Forelimb muscle (tissue), 1 donor: ENCODE data around the gene ACAD10. TPM values are rescaled to one million over a fixed set of nuclear protein-coding genes. Genes with fewer than 3 reads are reported as not detected.
"Not testable (repeated sequence)": the region's sequence is repeated elsewhere in the genome, so short reads cannot be mapped to it uniquely, and the experiment has no call there.

ENCODE experiments used
- DNase-seq: peaks from one replicate; pipeline ENCODE4 v3.0.0-alpha.2; 2013; ENCODE audit warnings: low read depth
- polyA plus RNA-seq: library from polyadenylated mRNA; unstranded; fragments of 120-200 nt; gene quantifications from one replicate; pipeline ENCODE4 v1.2.1, GENCODE V29; 2013; ENCODE audit not compliant: insufficient read length

The ACAD10 gene
- 17.7 TPM for polyA plus RNA-seq

- peak; percentile 87 for DNase-seq
These were observed at the start of gene ACAD10, which contains the start of gene BRAP for GRCh38 chr12:111685811-111686573. Gene ACAD10, plus strand, starts transcription at chr12:111686053. Its CDS starts 6,657 bp downstream, at chr12:111692710. Gene BRAP, minus strand, starts transcription at chr12:111685956. Its CDS starts 164 bp downstream, at chr12:111685792.

- peak; percentile 68 for DNase-seq
These were observed 49.5 kb upstream of the ACAD10 start for GRCh38 chr12:111636209-111636945.

DNA sequence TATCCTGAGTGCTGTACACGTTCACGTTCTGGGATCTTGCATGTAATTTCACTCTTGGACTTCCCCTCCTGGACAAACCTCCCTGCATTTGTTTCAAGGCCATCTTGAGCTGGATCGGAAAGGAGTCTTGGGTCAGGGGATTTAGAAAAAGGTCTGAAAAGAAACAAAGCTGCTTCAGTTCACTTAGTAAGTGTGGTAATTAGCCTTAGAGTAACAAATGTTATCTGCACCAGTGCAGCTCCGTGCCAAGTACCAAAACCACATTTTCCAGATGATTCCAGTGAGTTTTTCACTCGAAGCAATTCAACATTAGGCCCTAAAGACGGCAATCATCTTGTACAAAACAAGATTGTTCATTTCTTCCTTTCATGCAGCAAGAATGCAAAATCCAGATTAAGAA is 47.3 kb upstream of the ACAD10 start:
- DNase-seq, result no peak

- DNase-seq, result no peak
These were observed 45.3 kb upstream of the ACAD10 start for GRCh38 chr12:111640506-111640905.

DNA sequence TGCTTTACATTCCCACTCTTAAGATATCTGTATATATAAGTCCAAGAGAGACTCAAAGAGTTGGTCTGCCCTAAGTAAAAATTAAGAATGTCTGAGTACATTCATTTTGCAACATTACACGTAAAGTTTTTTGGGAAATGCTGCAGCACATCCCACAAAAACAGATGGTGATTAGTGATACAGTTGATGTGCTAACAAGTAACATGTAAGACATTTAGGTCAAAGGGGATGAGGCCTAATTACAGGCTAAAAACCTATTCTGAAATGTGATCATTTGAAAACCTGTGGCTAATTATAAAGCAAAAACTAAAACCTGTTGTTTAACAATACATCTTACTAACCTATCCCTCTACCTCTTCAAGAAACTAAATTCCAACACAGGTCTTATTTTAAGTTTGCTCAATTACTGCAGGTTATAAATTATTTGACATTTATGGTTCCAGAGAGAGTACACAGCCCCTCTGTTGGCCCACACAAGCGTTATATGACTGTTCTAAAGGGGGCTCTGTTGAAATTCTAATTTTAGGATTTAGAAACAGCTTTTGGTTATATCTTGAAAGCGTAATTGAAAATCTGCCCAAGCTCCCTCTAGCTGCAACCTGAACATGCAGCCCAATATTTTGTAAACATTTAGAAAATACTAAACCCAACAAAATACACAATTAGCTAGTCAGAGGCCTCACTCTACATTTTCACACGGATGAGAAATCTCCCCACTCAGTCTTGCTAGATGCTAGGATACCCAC is 43.0 kb upstream of the ACAD10 start:
- DNase-seq, result no peak

GRCh38 chr12:111643427-111643826 is 42.4 kb upstream of the ACAD10 start:
- no peak for DNase-seq

GRCh38 chr12:111645433-111645832 is 40.4 kb upstream of the ACAD10 start:
- DNase-seq, result no peak

DNA sequence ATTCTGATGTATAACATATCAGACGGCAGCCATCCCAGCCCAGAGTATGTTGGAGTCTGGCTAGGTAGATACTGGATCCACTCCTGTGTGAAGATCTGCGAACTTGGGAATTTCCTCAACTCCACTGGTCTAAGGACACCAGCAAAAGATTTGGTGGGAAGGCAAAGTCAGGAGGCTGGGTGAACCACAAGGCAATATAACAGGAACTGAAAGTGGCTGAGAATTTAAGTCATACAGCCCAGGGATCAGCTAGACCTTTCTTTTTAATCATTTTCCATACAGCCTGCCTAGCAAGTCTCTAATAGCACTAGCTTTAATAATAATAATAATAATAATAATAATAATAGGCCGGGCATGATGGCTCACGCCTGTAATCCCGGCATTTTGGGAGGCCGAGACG is 34.9 kb upstream of the ACAD10 start:
- DNase-seq, result no peak

DNA sequence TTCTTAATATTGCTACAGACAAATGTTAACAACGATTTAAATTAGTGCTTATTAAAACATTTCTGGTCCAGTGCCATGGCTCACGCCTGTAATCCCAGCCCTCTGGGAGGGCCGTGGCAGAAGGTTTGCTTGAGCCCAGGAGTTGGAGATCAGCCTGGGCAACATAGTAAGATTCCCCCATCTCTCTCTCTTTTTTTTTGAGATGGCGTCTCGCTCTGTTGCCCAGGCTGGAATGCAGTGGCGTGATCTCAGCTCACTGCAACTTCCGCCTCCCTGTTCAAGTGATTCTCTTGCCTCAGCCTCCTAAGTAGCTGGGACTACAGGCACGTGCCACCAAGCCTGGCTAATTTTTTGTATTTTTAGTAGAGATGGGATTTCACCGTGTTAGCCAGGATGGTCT is 33.3 kb upstream of the ACAD10 start:
- not testable (repeated sequence) for DNase-seq

DNA sequence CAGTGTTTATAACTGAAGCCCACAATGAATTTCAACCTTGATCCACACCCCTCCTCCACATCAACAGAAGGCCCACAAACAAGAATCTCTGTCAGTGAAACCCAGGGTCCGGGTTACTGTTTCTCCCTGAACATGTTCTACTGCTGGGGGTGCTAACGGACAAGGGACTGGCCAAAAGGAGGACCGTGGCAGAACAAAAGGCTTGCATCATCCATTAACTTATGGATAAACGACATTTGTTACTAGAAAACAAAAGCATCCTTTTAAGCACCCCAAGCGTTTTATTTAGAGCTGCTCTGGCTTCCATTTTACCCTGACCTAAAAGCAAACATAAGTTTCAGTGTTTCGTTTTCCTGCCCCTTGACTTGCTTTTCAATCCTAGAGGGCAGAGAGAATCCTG is 32.3 kb upstream of the ACAD10 start:
- no peak for DNase-seq

GRCh38 chr12:111655356-111655755 is 30.5 kb upstream of the ACAD10 start:
- DNase-seq, result no peak

DNA sequence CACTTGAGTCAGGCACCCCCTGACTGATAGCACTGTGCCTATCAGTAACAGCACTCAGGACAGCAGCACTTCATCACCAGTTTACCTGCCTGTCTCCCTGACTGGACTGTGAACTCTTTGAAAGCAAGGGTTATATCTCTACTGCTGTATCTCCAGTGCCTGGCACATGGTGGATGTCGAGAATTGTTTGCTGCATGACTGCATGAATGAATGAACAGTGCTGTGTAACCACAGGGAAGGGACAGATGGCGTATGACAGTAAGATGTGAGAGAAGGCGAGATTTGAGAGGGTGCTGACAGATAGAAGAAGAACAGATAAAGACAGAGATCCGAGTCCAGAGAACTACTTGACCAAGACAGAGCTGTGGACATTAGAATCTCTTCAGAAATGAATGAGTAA is 29.8 kb upstream of the ACAD10 start:
- no peak for DNase-seq

DNA sequence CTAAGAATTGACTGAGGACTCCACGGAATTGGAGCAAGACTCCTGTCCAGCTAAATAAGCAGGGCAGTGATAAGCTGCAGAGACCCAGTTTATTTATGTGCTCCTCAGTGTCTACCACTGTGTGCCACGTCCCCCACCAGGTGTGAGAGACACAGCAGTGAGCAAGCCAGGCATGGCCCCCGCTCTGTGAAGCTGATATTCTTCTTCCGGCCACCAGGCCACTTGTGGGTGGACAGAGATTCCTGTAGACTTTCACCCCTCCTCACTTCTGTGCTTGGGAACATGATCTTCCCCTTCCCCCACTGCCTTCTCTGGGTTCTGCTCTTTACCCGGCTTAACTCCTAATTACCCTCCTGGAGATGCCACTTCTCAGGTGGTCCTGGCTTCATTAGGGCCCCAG is 21.4 kb upstream of the ACAD10 start:
- no peak for DNase-seq

DNA sequence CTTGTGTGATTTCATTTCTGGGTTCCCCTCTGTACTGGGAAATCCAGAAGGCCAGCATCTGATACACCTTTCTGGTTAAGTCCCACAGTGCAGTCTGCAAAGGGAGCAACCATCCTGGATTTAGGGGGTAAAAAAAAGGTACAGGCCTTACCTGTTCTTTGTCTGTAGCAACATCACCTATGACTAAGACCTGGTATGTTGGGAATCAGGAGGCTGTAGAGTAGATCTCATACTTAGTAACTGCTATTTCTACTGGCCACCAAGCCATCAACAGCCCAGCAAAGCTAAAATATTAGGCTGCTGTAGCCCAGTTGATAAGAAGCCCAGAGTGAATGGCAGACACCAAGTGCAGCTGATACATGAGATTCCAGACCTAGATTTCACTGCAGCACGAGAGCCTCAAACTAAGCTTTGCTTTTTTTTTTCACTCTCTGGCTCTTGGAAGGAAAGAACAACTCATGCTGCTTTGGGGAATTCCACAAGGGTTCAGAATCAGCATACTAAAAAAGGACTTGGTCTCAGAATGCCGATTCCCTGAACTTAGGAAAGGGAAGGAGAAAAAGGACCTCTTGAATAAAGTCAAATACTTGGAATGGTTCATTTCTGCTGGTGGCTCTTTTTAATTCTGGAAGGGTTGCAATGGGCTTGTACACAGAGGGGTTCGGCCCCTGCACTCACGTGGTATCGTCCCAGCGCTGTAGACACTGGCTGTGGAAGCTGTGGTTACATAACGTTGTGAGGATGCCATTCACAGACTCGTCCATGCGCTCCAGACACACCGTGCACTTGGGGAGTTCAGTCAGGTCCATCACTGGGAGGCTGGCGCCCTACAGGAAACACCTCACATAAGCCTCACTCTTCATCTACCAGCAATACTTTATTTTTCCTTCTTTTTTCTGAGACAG is 20.6 kb upstream of the ACAD10 start:
- no peak for DNase-seq

GRCh38 chr12:111672822-111673381 is 13.0 kb upstream of the ACAD10 start:
- DNase-seq, result no peak

- no peak for DNase-seq
These were observed 12.3 kb upstream of the ACAD10 start for GRCh38 chr12:111673503-111673902.

GRCh38 chr12:111677186-111677585 is 8.7 kb upstream of the ACAD10 start:
- no peak for DNase-seq

GRCh38 chr12:111684485-111685198 is 1.2 kb upstream of the ACAD10 start:
- not testable (repeated sequence) for DNase-seq

DNA sequence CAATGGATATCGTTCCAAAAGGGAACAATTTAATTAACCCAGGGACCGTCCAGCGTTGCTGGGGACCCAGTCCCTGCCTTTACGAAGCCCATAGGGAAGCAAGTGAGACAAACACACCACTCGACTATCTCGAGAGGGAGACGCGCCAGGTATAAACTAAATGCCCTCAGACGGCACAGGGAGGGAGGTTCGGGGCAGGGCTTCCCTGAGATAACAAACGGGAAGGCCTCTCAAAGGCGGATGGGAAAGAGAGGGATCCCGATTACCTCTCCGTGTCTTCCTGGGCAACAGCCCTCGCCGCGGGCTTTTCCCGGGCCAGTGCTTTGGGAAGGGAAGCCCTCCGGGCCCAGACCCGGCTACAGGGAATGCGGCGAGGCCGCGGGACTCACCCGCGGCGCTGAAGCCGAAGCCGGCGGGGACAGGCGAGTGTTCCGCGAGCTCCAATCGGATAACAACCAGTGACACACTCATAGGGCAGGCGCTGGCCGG is 487 bp upstream of the ACAD10 start:
- DNase-seq, result no peak

DNA sequence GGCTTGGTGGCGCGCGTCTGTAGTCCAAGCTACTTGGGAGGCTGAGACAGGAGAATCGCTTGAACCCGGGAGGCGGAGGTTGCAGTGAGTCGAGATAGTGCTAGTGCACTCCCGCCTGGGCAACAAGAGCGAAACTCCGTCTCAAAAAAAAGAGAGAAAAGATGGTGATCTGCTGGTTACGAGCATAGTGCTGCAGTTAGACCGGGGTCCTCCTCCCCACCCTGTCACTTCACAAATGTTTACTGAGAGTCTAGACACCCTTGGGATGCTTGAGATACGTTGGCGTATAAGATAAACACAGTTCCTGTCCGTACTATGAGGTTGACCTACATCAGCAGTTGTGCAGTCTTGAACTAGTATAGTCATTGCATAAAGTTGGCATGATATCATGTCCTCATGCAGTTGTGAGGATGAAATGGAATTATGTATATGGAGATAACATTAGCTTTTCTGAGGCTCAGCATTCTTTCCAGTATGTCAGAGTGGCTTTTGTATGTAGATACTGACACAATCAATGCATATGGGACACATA is 787 bp downstream of the ACAD10 start:
- no peak for DNase-seq
